Hematopoietic multipotent progenitor cell treated with erythropoietin and hydrocortisone succinate and interleukin-3 and kit ligand, for 4 days (in vitro differentiated cells): ENCODE results near the gene ASCL5.

Experiments used
- DNase-seq: peaks from one replicate; pipeline ENCODE4 v3.0.0-alpha.2; 2015

The ASCL5 gene

GRCh38 chr1:201153474-201154388 lies 26.7 kb upstream of the ASCL5 start:
- peak; percentile 82 for DNase-seq

GRCh38 chr1:201149400-201149799 lies 22.4 kb upstream of the ASCL5 start:
- DNase-seq: peak; percentile 76

GRCh38 chr1:201147396-201148015 lies 20.5 kb upstream of the ASCL5 start:
- no peak for DNase-seq

- no peak for DNase-seq
Measured at GRCh38 chr1:201146626-201147390, 19.8 kb upstream of the ASCL5 start.

GRCh38 chr1:201145816-201146215 lies 18.8 kb upstream of the ASCL5 start:
- no peak for DNase-seq

GRCh38 chr1:201145132-201145531 lies 18.1 kb upstream of the ASCL5 start:
- no peak for DNase-seq

GRCh38 chr1:201144701-201145100 lies 17.7 kb upstream of the ASCL5 start:
- no peak for DNase-seq

GRCh38 chr1:201143726-201144635 lies 17.0 kb upstream of the ASCL5 start:
- DNase-seq: no peak

GRCh38 chr1:201142849-201143725 lies 16.1 kb upstream of the ASCL5 start:
- no peak for DNase-seq

- DNase-seq: no peak
Measured at GRCh38 chr1:201142011-201142848, 15.2 kb upstream of the ASCL5 start.

- no peak for DNase-seq
Measured at GRCh38 chr1:201141418-201141817, 14.4 kb upstream of the ASCL5 start.

- no peak for DNase-seq
Measured at GRCh38 chr1:201140941-201141260, 13.9 kb upstream of the ASCL5 start.

- no peak for DNase-seq
Measured at GRCh38 chr1:201140235-201140940, 13.4 kb upstream of the ASCL5 start.

GRCh38 chr1:201139756-201140155 lies 12.8 kb upstream of the ASCL5 start:
- DNase-seq: no peak

- DNase-seq: no peak
Measured at GRCh38 chr1:201139306-201139705, 12.3 kb upstream of the ASCL5 start.

GRCh38 chr1:201138311-201138840 lies 11.4 kb upstream of the ASCL5 start:
- DNase-seq: no peak

GRCh38 chr1:201137579-201138310 lies 10.8 kb upstream of the ASCL5 start:
- DNase-seq: peak; percentile 7

- DNase-seq: no peak
Measured at GRCh38 chr1:201137024-201137392, 10.0 kb upstream of the ASCL5 start.
